GM18951 (cell line): Measurements from ENCODE around the gene TM9SF3.
"Not testable (repeated sequence)": the region's sequence is repeated elsewhere in the genome, so short reads cannot be mapped to it uniquely, and the experiment has no call there.

Source experiments
- POLR2A ChIP-seq: IDR thresholded peaks from 4 replicates; pipeline ENCODE4 v1.6.1; 2011; ENCODE audit warnings: mild to moderate bottlenecking; ENCODE audit not compliant: insufficient read length, insufficient read depth; ENCODE audit errors: extremely low read depth
- in situ Hi-C: fragments of 300-500 bp; cut with MboI; formaldehyde crosslinking; loops from one replicate; pipeline ENCODE4 v1.12.0; 2022; ENCODE audit warnings: low sequenced_read_pairs, mixed read lengths, inconsistent platforms; ENCODE audit not compliant: unreplicated experiment

The TM9SF3 gene

DNA sequence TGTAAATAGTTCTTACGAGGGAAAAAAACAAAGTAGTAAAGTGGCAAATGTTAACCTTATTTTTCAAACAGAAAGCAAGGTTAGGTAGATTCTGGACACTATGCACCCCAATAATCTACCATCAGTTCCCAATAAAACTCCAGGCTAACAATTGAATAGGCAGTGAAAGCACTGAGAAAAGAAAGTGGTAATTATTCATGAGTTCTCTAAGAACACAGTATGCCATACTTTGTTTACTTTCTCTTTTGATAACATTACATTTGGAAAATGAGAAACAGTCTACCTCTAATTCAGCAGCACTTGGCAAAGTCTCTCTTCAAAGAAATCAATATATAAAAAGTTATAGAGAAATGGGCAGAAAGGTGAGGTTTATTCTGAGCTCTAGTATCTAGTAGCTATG, 18.4 kb downstream of the TM9SF3 start:
- in situ Hi-C loops: no loop called here
- no peak for TF ChIP-seq POLR2A

DNA sequence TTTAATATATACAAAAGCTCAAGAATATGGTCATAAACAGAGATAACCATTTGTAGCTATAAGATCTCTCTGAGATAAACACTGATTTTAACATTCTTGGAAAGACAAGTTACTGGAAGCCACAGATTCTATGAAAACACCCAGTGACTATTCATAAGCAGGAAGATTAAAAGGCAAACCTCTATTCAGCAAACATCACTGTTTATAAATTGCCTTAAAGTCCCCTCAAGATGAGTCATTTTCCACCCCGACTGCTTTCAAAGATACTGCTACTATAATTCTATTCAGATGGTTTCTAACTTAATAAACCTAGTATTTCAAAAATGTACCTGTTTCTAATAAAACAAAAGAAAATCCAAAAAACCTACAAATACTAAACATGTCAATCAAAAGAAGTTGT, 21.0 kb downstream of the TM9SF3 start:
- in situ Hi-C loops: no loop called here
- no peak for TF ChIP-seq POLR2A

DNA sequence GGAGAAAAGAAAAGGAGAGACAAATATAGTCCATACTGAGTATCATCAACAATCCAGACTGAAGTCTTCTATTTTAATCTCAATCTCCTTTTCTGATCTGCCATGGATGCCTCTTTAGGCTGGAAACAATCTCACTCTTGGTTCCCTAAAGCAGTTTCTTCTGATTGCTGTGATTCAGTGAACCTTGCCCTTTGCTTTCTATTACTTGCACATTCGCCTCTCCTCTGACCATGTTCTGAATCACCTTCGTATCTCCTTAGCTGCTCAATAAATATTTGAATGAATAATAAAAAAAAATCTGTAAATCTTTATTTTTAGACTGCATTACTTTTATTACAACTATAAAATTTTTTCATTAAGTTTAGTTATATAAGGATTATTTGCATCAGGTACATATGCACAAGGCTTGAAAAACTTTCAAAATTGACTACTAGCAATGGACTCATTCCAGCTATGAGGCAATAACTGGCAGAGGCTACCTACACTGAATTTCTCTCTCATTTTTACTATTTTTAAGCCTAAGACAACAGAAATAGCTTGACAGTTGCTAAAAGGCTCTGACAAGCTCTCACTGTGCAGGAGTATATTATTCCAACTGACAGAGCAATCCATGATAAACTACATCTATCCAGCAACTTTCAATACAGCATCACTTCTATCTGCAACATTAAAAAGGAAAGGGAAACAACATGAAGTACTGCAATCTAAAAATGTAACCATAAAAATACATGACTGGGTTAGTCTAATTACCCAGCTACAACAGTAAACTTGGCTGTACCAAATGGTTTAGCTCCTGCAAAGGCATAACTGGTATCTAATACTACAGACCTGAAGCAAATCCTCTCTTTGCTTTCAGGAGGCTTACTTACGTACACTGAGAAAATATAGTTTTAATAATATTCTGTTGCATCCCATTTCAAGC, 25.6 kb downstream of the TM9SF3 start:
- no peak for TF ChIP-seq POLR2A
- in situ Hi-C loops: no loop called here

DNA sequence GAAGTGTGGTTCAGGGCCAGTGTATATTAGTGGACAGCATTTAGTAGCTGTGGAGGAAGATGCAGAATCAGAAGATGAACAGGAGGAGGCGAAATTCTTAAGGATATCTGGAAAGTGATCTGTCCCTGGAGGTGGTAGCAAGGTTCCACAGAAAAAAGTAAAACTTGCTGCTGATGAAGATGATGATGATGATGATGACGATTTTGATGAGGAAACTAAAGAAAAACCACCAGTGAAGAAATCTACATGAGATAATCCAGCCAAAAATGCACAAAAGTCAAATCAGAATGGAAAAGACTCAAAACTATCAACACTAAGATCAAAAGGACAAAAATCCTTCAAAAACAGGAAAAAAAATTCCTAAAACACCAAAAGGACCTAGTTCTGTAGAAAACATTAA, 26.3 kb downstream of the TM9SF3 start:
- TF ChIP-seq POLR2A: no peak
- in situ Hi-C loops: no loop called here

DNA sequence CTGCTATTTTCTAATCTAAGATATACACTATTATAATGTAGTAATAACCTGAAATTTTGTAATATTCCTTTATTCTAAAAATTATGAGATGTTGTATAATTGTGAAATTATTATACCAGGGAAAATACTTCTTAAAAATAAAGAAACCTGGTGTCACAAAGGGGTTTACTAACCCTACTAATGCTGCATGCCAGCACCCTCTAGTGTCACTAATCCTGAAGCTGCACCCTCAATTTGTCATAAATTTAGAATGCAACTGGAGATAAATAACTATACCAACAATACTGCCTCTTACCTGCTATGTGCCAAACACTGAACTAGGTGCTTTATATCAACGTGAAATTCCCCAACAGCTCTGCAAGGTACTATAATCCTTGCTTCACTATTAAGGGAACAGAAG, 30.8 kb downstream of the TM9SF3 start:
- no peak for TF ChIP-seq POLR2A
- in situ Hi-C loops: no loop called here

DNA sequence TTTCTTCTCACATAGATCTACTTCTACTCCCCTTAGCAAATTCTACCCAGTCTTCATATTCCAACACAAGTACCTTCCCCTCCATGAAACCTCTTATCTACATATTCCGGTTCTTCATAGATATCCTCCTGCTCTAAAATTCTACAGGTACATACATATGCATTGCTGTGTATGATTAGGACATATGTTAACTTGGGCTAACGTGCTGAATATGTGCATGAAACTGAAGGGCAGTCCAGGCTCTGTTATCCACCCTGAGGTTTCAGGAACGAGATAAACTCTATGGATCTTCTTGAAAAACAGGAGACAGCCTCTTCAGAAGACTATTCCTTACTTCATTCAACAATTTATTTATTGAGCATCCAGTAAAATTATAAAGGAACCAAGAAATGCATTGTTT, 31.5 kb downstream of the TM9SF3 start:
- TF ChIP-seq POLR2A: no peak
- in situ Hi-C loops: no loop called here

DNA sequence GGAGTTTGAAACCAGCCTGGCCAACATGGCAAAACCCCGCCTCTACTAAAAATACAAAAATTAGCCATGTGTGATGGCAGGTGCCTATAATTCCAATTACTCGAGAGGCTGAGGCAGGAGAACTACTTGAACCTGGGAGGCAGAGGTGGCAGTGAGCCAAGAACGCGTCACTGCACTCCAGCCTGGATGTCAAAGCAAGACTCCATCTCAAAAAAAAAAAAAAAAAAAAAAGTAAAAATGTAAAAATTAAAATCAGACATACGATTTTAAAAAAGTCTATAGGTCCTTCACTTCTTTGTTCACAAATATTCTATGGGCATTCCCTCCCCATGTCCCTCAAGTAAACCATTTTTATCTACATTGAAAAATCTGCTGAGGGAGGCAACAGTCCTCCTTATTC, 38.2 kb downstream of the TM9SF3 start:
- TF ChIP-seq POLR2A: no peak
- in situ Hi-C loops: no loop called here

DNA sequence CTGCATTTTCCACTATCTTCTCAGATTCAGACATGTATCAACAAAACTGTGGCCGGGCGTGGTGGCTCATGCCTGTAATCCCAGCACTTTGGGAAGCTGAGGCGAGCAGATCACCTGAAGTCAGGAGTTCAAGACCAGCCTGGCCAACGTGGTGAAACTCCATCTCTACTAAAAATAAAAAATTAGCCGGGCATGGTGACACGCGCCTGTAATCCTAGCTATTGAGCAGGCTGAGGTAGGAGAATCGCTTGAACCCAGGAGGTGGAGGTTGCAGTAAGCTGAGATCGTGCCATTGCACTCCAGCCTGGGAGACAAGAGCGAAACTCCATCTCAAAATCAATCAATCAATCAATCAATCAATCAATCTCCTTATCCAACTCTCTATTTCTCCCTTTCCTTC, 41.3 kb downstream of the TM9SF3 start:
- in situ Hi-C loops: not testable (repeated sequence)

DNA sequence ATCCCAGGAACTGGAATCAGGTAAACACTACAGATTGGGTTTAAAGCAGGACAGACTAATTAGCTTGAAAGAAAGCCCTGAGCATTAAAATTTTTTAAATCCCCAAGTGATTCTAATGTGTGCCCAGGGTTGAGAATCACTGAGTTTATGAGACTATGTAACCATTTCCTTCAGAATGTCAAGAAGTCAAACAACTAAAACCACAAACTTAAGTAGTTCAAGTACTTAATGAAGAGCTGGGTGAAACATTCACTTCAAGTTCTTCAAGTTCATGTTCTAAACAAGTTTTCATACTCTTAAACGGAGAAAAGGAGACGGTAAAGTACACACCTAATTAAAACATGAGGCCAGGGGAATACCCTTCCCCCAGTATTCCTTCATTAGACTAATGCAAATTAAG, 44.9 kb downstream of the TM9SF3 start:
- in situ Hi-C loops: no loop called here
- TF ChIP-seq POLR2A: no peak

DNA sequence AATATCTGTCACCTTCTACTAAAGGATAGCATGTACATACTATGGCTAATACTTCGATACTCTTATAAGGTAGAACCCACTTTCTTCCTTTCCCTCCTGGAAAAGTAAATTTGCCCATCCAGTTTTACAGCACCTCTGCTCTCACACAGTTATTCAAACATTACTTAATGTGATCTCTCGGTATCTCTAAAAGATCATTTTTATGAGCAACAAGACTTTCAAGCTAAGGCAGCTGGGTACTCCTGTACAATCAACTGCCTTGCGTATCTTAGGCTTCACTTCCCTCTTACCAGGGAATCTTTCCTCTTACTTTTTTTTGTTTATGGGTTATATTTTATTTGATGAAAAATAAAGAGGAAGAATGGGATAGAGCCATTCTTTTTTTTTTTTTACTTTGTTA, 46.6 kb downstream of the TM9SF3 start:
- in situ Hi-C loops: no loop called here
- no peak for TF ChIP-seq POLR2A

DNA sequence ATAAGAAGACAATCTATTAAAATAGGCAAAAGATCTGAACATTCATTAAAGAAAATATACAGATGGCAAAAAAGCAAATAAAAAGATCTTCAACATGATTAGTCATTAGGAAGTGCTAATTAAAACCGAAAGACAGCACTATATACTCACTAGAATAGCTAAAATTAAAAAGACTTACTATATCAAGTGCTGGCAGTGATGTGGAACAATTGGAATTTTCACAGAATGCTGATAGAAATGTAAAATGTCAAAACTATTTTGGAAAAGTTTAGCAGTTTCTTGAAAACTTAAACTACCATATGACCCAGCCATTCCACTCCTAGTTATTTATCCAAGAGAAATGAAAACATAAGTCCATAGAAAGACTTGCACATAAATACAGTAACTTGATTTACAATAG, 48.1 kb downstream of the TM9SF3 start:
- TF ChIP-seq POLR2A: no peak
- in situ Hi-C loops: no loop called here

DNA sequence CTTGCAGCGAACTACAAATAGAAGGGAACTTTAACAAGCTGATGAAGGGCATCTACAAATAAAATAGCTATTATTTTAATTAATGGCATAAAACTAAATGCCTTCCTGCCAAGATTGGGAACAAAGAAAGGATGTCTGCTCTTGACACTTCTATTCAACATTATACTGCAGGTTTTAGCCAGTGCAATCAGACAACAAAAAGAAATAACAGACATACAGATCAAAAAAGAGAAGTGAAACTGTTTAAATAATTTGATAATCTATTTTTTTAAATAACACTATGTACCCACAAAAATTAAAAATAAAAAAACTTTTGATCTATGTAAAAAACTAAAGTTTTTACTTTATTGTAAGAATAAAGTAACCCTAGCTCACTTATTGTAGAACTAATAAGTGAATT, 50.7 kb downstream of the TM9SF3 start:
- in situ Hi-C loops: no loop called here
- no peak for TF ChIP-seq POLR2A

DNA sequence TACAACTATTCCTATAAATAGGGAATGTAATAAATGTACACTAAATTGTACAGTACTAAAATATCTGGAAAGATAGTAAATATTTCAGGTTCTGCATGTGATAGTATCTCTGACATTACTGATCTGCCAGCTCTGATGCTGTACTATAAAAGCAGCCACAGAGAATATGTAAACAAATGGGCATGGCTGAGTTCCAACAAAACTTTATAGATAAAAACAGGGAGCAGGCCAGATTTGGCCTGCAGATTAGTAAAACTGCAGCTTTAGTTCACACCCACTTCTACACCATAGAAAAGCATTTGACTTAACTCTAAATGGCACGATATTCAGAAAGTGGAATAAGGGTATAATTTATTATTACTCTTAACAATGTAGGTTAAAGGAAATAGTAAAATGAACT, 54.3 kb downstream of the TM9SF3 start:
- no peak for TF ChIP-seq POLR2A
- in situ Hi-C loops: no loop called here

DNA sequence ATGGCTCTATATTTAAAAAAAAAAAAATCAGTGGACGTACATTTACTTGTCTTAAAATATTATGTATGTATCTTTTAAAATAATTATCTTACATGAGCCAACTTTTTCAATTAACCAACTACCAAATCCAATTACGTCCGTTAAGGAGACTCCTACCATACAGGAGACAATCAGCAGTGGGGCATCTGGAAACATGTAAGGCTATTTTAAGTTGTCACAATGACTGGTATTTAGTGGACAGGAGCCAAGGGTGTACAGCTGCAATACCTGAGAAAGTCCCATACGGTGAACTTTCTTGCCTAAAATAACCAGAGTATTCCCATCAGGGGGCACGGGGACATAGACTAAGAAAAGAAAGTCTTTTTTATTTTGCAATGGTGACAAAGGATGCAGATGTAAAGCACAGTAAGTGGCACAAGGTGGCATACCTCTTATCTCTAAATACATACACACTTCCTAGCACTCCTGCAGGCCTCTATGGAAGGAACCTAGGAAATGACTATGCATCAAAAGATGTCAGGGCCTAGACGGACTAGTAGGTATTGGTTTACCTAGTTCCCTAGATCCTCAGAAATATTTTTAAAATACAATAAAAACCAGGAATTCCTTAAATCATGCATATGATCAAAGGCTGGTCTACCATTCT, 57.1 kb downstream of the TM9SF3 start:
- in situ Hi-C loops: no loop called here
- no peak for TF ChIP-seq POLR2A
